Activated CD4-positive, CD25-positive, alpha-beta regulatory T cell (primary cell): ENCODE data around the gene PLCB1.
"Not testable (repeated sequence)": the region's sequence is repeated elsewhere in the genome, so short reads cannot be mapped to it uniquely, and the experiment has no call there.

ENCODE experiments used
- DNase-seq, 4 experiments: peaks; one replicate each; lab custom pipeline; 2025; lab: John Stamatoyannopoulos, UW

The PLCB1 gene

DNA sequence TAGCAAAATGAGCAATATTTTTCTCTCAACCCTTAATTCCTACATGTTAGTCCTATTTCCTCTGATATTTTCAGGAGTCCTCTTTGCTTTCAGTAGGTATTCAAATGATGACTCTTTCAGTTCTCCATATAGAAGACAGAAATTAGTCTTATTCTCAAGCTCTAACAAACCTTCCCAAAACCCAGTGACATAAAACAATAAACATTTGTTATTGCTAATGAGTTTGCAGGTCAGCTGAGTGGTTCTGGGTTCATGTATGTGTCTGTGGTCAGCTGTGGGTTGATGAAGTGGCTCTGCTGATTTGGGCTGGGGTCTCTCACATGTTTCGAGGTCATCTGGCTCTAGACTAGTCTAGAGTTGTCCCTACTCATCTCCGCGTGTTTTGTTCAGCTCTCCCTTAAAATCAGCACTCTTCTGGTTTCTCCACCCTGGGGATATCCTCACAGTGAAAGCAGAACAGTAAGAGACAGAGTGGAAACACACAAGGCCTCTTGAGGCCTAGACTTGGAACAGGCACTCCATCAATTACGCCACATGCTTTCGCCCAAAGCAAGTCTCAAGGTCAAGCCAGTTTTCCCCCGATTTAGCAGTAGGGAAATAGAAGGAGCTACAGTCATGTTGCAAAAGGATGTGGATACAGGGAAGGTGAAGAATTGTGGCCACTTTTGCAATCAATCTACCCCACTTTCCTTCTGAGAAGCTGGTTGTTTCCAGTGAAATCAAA, 273.0 kb downstream of the PLCB1 start:
- DNase-seq = no peak

DNA sequence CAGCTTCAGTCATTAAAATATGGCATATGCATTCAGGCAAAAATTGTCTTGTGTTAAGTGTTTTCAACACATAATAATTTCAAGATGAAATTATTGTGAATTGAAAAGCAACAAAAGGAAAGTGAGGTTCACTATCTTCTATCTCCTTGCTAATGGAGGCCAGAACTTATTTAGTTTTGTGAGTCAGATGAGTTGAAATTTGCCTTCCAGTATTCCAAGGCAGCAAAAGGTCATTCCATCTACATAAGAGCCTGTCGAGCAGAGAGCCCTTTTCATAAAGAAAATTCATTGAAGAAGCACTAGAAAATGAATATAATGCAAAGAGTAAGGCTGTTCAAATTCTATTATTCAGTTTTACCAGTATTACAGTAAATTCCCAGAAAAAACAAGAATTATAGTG, 274.3 kb downstream of the PLCB1 start:
- no peak for DNase-seq

DNA sequence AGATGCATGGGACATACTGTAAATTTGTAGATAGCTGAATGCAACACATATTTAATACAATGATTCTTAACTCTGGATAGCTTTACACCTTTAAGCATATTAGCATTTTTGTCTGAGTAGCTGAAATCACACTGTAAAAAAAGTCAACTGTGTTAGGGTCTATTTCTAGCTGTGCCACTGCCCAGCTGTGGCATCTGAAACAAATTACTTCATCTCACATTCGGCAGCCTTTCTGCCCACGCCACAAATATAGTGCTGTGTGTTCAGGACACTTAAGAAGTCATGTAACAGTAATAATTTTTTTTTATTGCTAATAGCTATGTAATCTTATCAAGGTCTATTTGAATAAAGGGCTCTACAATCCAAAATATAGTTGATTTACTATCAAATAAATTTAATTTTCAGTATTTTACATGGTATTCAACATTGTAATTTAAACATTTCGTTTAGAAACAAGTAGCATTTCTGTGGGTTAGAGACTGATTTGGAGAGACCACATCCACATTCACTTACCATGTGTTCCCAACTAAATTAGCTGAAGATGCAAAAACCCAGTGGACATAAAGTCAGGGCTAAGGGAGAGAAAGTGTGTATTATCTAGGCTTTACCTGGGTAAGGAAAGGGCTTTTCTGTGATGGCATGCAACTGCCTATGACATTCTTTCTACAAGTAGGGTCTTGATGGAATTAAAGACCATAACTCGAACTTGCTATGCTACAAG, 276.7 kb downstream of the PLCB1 start:
- no peak for DNase-seq

GRCh38 chr20:8413691-8414090, 281.6 kb downstream of the PLCB1 start:
- DNase-seq = no peak

- DNase-seq = no peak
These were observed 282.7 kb downstream of the PLCB1 start for GRCh38 chr20:8414586-8415274.

DNA sequence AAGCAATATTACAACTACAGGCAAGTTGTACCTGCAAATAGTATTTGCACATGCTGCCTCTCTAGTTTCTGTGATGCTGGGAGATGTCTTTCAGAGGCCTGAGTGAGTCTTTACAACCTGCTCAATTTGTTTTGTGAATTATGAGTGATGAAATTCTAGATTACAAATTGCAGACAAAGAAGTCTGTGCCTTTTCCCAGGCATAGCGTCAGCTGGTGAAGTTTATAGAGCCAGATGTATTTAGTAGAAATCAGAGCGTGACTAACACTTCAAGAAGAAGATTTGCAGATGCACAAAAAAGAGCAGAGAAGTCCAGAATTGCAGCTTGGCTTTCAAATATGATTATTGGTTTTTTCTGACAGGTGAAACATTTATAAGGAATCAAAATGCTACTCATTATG, 289.9 kb downstream of the PLCB1 start:
- DNase-seq = no peak

DNA sequence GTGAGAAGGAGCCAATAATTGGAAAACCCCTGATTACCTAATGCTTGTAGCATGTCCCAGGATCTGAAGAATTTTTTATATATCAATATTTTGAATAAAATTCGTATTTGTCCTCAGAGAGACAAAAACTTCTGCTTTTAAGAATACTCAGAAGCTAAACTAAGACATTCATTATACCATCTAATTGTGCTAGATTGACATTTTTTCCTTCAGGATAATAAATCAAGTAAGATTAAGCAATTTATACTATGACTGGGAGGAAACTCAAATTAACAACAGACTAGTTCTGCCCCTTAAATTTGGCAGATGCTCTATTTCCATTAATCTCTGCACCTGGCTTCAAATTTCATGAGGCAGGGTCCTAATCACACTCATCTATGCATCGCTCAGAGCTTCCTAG, 291.4 kb downstream of the PLCB1 start:
- no peak for DNase-seq

DNA sequence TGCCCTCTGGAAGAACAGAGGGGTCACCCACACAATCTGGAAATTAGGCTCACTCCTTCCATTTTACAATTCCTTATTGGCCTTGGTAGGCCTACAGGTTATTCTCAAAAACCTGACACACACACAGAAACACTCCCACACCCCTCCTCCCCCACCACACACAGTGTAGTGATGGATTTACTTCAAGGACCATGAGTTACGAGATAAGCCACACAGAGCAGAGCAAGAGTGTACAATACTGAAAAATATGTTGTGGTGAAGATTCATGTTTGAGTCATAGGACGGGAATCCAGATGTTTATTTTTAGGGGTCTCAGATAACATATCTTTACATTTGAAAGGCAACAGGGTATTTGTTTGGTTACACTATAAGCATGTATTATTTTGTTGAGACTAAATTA, 291.9 kb downstream of the PLCB1 start:
- no peak for DNase-seq

DNA sequence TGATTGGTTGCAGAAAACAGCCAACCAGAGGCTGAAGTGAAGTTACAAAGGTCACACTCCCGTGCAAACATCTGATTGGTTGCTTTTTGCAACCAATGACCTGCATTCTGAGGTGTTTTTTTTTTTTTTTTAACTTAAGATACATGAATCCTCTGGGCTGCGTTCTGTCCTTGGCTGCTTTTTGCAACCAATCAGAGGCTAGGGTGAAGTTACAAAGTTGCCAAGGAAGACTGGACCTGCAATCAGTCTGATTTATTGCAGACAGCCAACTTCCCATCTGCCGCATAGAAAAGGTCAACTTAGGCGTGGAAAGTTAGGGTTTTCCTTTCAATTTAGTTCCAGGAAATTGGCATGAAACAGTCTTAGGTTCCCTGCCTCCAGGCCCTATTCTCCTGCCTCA, 292.9 kb downstream of the PLCB1 start:
- no peak for DNase-seq

DNA sequence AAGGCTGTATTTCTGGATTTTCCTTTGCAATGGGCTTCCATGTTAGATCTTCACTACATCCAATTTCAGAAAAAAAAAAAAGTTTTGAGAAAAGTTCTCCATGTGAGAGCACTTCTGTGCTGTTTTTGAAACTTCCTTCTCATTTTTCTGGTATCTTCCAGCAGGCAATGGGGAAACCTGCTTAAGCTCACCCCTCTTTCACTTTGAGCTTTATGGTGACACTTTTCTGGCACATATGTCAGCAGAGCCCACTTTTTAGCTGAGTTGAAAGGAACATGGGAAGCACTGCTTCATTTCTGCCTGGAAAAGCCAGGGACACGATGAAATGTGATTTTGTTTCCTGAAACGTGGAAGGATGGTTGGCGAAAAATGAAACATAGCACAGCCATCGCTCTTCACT, 293.7 kb downstream of the PLCB1 start:
- no peak for DNase-seq

GRCh38 chr20:8427419-8428040, 295.5 kb downstream of the PLCB1 start:
- no peak for DNase-seq

- no peak for DNase-seq
These were observed 296.9 kb downstream of the PLCB1 start for GRCh38 chr20:8428988-8429387.

DNA sequence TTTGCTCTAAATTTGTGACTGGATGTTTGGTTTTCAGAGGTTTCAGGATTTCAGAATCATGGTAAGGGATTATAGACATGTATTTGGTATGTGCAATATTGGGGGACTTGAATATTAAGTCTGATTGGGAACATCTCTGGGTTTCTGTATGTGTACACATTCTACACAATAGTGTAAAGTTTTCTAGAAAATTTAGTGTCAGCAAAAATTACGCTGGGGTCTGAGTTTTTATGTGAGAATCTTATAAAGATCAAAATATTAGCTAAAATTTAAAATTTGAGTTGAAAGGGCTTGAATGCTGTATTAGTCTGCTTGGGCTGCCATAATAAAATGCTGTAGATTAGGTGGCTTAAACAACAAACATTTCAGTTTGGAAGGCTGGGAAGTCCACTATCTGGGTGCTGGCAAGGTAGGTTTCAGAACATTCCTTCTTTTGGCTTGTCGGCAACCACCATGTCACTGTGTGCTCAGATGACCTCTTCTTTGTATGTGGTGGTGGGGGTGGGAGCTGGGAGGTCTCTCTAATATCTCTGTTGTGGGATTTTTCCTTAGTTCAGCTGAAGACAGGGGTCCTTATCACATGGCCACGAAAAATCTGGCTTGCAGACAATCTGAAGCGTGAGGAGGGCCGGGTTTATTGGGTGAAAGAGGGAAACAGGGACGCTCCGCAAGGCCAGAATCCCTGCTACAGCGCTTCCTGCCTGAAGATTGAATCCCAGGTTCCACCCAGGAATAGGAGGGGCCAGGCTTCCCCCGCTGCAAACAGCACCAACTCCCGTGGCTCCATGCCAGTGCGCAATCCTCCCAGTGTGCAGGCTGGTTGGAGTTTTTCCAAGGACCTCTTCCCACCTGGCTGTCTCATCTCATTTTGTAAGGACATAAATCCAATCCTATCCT, 299.7 kb downstream of the PLCB1 start:
- DNase-seq = no peak

DNA sequence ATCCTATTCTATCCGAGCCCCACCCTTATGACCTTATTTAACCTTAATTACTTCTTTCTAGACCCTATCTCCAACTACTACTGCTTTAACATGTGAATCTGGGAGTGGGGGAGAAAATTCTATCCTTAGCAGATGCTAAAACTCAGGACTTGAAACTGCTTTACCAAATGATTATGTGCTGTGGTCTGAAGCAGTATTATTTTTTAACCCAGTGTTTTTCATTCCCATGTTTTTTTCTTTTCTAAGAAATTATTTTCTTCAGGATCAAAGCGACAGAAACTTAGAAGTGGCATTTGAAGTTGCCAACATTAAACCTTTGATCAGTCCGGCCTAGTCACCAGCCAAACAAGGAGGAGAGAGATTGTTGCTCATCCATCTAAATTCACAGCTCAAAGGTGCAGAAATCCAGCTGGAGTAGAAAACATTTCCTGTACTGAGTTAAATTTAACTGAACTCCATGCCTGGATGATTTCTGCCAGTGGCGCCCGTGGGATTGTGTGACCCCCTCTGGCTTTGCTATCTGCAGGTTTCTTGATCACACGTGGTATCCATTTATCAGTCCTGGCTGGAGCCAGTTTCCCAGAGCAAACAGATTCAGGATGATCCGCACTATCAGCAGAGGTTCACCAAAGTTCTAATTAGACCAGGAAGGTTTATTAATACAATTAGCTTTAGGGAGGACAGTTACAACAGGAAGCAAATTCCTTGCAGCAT, 300.5 kb downstream of the PLCB1 start:
- no peak for DNase-seq

DNA sequence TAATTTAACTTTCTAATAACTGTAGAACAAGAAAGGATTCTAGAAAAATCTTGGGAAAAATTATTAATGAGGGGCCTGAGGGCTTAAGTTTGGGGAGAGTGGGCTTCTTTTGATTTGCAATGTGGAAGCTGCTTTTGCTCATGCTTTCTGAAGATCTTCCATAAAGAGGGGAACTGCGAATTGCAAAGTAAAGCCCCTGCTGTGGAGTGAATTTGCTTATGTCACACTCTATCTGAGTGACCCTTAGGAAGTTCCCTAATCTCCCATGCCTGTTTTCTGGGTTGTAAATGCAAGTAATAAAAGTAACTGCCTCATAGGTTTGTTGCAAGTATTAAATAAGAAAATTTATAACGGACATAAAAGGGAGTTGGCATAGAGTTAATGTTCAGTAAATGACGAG, 301.2 kb downstream of the PLCB1 start:
- DNase-seq = no peak

GRCh38 chr20:8434326-8434876, 302.3 kb downstream of the PLCB1 start:
- no peak for DNase-seq

DNA sequence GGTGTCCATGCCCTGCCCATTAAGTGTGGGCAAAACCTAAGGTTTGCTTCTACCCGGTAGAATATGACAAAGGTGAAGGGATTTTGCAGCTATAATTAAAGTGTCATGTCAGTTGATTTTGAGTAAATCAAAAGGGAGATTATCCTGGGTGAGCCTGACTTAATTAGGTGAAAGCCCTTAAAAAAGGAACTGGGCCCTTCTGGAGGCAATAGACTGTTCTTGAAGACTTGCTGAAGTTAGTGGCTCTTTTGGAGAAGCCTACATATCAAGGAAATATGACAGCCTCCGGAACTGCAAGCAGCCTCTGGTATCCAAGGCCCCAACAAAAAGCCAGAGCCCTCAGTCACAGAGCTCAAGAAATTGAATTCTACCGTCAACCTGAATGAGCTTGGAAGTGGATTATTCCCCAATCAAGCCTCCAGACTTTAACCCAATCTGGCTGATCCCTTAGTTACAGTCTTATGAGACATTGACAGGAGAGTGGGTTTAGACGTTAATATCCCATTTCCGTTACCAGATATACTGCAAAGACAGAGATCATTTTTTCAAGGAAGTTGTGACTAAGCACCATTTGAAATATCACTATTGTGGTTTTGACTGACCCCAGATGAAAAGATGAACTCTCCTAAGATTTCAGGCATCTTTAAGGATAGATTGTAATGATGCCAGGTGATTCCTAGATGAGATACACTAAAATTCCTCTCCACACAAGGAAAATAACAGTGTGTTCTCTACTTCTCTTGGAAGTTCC, 303.4 kb downstream of the PLCB1 start:
- no peak for DNase-seq

GRCh38 chr20:8436938-8437337, 304.9 kb downstream of the PLCB1 start:
- DNase-seq = not testable (repeated sequence)

- DNase-seq = no peak
These were observed 306.7 kb downstream of the PLCB1 start for GRCh38 chr20:8438748-8439147.
